Effector memory CD4-positive, alpha-beta T cell (primary cell): ENCODE measurements around the gene DDX31.

Experiments
- DNase-seq, 3 donors: peaks; one replicate each; pipeline ENCODE4 v3.0.0-alpha.2; 2020
- H3K27ac ChIP-seq: 2 replicates; pipeline ENCODE4 v1.7.0; 2013; ENCODE audit warnings: mild to moderate bottlenecking, low read length, moderate library complexity; ENCODE audit not compliant: insufficient read depth, poor library complexity, severe bottlenecking
- H3K27me3 ChIP-seq: replicated peaks from 2 replicates; pipeline ENCODE4 v1.7.0; 2013; ENCODE audit warnings: mild to moderate bottlenecking, low read length; ENCODE audit not compliant: insufficient read depth, control insufficient read depth, poor library complexity, severe bottlenecking
- H3K36me3 ChIP-seq: 2 replicates; pipeline ENCODE4 v1.7.0; 2013; ENCODE audit warnings: mild to moderate bottlenecking, low read length, moderate library complexity; ENCODE audit not compliant: control insufficient read depth, insufficient read depth
- H3K4me1 ChIP-seq: 2 replicates; pipeline ENCODE4 v1.7.0; 2013; ENCODE audit warnings: low read length, mild to moderate bottlenecking; ENCODE audit not compliant: control insufficient read depth, insufficient read depth, poor library complexity, severe bottlenecking
- H3K4me3 ChIP-seq: 2 replicates; pipeline ENCODE4 v1.7.0; 2013; ENCODE audit warnings: low read length, low read depth, mild to moderate bottlenecking; ENCODE audit not compliant: insufficient read depth, poor library complexity, severe bottlenecking
- H3K9me3 ChIP-seq: 2 replicates; pipeline ENCODE4 v1.7.0; 2013; ENCODE audit warnings: mild to moderate bottlenecking, low read length, moderate library complexity; ENCODE audit not compliant: control insufficient read depth

Gene DDX31

GRCh38 chr9:132630811-132631210 is 39.0 kb downstream of the DDX31 start:
- no peak overlapping the region for H3K27ac ChIP-seq
- H3K4me1 ChIP-seq, result no peaks in the 10 kb centered on the region
- DNase-seq, result no peak
- H3K9me3 ChIP-seq, result no peaks in the 10 kb centered on the region
- H3K4me3 ChIP-seq, result no peak overlapping the region
- peaks cover 52% of the 10 kb centered on the region for H3K36me3 ChIP-seq
- H3K27me3 ChIP-seq, result no peaks in the 10 kb centered on the region

- Histone ChIP-seq H3K9me3 (no peaks in the 10 kb centered on the region), H3K4me3 (no peak overlapping the region), H3K27ac (no peak overlapping the region), H3K36me3 (peaks cover 57% of the 10 kb centered on the region), H3K27me3 (no peaks in the 10 kb centered on the region), H3K4me1 (no peaks in the 10 kb centered on the region)
- no peak for DNase-seq
Measured at GRCh38 chr9:132630116-132630515, 39.7 kb downstream of the DDX31 start.

- Histone ChIP-seq H3K4me1 (no peaks in the 10 kb centered on the region), H3K27me3 (no peaks in the 10 kb centered on the region), H3K36me3 (peaks cover 59% of the 10 kb centered on the region), H3K27ac (no peak overlapping the region), H3K4me3 (no peak overlapping the region), H3K9me3 (no peaks in the 10 kb centered on the region)
- DNase-seq, result no peak
Measured at GRCh38 chr9:132628746-132629145, 41.0 kb downstream of the DDX31 start.

- no peak for DNase-seq
- Histone ChIP-seq H3K4me3 (no peak overlapping the region), H3K27ac (no peak overlapping the region), H3K27me3 (no peaks in the 10 kb centered on the region), H3K9me3 (no peaks in the 10 kb centered on the region), H3K4me1 (no peaks in the 10 kb centered on the region), H3K36me3 (peaks cover 61% of the 10 kb centered on the region)
Measured at GRCh38 chr9:132627594-132627993, 42.2 kb downstream of the DDX31 start.

- Histone ChIP-seq H3K36me3 (peaks cover 66% of the 10 kb centered on the region), H3K27me3 (no peaks in the 10 kb centered on the region), H3K27ac (no peak overlapping the region)
Measured at GRCh38 chr9:132627106-132627505, 42.7 kb downstream of the DDX31 start.

GRCh38 chr9:132626285-132626684 is 43.5 kb downstream of the DDX31 start:
- Histone ChIP-seq H3K27me3 (no peaks in the 10 kb centered on the region), H3K9me3 (no peaks in the 10 kb centered on the region), H3K27ac (no peak overlapping the region), H3K4me3 (no peak overlapping the region), H3K36me3 (peaks cover 66% of the 10 kb centered on the region), H3K4me1 (no peaks in the 10 kb centered on the region)
- DNase-seq, result no peak

More at GRCh38 chr9:132627106-132627505, 42.7 kb downstream of the DDX31 start:
- no peak for DNase-seq
- no peaks in the 10 kb centered on the region for H3K4me1 ChIP-seq
- no peak overlapping the region for H3K4me3 ChIP-seq
- H3K9me3 ChIP-seq, result no peaks in the 10 kb centered on the region

- no peak for DNase-seq
- Histone ChIP-seq H3K36me3 (peaks cover 53% of the 10 kb centered on the region), H3K27ac (no peak overlapping the region)
Measured at GRCh38 chr9:132622159-132622558, 47.6 kb downstream of the DDX31 start.

GRCh38 chr9:132616725-132617124 is 53.1 kb downstream of the DDX31 start:
- peaks cover 69% of the 10 kb centered on the region for H3K36me3 ChIP-seq
- no peak overlapping the region for H3K4me3 ChIP-seq
- H3K9me3 ChIP-seq, result no peaks in the 10 kb centered on the region
- no peak overlapping the region for H3K27ac ChIP-seq
- no peak for DNase-seq
- no peaks in the 10 kb centered on the region for H3K4me1 ChIP-seq
- H3K27me3 ChIP-seq, result no peaks in the 10 kb centered on the region

More at GRCh38 chr9:132622159-132622558, 47.6 kb downstream of the DDX31 start:
- Histone ChIP-seq H3K27me3 (no peaks in the 10 kb centered on the region), H3K4me1 (no peaks in the 10 kb centered on the region), H3K9me3 (no peaks in the 10 kb centered on the region), H3K4me3 (no peak overlapping the region)

- DNase-seq, result no peak
- Histone ChIP-seq H3K4me1 (no peaks in the 10 kb centered on the region), H3K9me3 (no peaks in the 10 kb centered on the region), H3K27me3 (no peaks in the 10 kb centered on the region), H3K27ac (no peak overlapping the region), H3K36me3 (peaks cover 77% of the 10 kb centered on the region), H3K4me3 (no peak overlapping the region)
Measured at GRCh38 chr9:132615774-132616173, 54.0 kb downstream of the DDX31 start.

GRCh38 chr9:132614324-132614723 is 55.5 kb downstream of the DDX31 start:
- no peak for DNase-seq
- H3K4me1 ChIP-seq, result no peaks in the 10 kb centered on the region
- H3K27ac ChIP-seq, result no peak overlapping the region
- no peaks in the 10 kb centered on the region for H3K27me3 ChIP-seq
- no peaks in the 10 kb centered on the region for H3K9me3 ChIP-seq
- no peak overlapping the region for H3K4me3 ChIP-seq
- peaks cover 84% of the 10 kb centered on the region for H3K36me3 ChIP-seq

GRCh38 chr9:132610661-132611060 is 59.1 kb downstream of the DDX31 start:
- Histone ChIP-seq H3K27ac (no peak overlapping the region), H3K27me3 (no peaks in the 10 kb centered on the region), H3K4me1 (no peaks in the 10 kb centered on the region), H3K36me3 (peaks cover 73% of the 10 kb centered on the region), H3K4me3 (no peak overlapping the region), H3K9me3 (no peaks in the 10 kb centered on the region)
- no peak for DNase-seq
